Suprapubic skin (tissue), 4 donors: ENCODE measurements around the gene KRTAP1-5. TPM values are rescaled to one million over a fixed set of nuclear protein-coding genes. Genes with fewer than 3 reads are reported as not detected.

Experiments used
- DNase-seq, 2 donors: peaks; one replicate each; pipeline ENCODE4 v3.0.0-alpha.2; 2019; ENCODE audit warnings: low spot score in 2 of 2
- H3K27ac ChIP-seq: fragments of 200-600 bp; sonication (generic); one replicate; pipeline ENCODE4 v1.5.1; 2019
- H3K27me3 ChIP-seq: fragments of 200-600 bp; sonication (generic); one replicate; pipeline ENCODE4 v1.5.1; 2019
- H3K36me3 ChIP-seq: fragments of 200-600 bp; sonication (generic); one replicate; pipeline ENCODE4 v1.5.1; 2019
- H3K4me1 ChIP-seq: fragments of 200-600 bp; sonication (generic); one replicate; pipeline ENCODE4 v1.5.1; 2019
- H3K4me3 ChIP-seq: fragments of 200-600 bp; sonication (generic); one replicate; pipeline ENCODE4 v1.5.1; 2019; ENCODE audit warnings: mild to moderate bottlenecking
- H3K9me3 ChIP-seq: fragments of 200-600 bp; sonication (generic); one replicate; pipeline ENCODE4 v1.5.1; 2019
- EP300 ChIP-seq: sonication (generic); formaldehyde crosslinking; IDR thresholded peaks from one replicate; pipeline ENCODE4 v1.6.1; 2017; ENCODE audit warnings: antibody characterized with exemption
- POLR2A ChIP-seq, 2 donors: fragments of 450-650 bp; IDR thresholded peaks; one replicate each; pipeline ENCODE4 v1.6.1; 2017; ENCODE audit warnings: antibody characterized with exemption in 2 of 2, mild to moderate bottlenecking in 2 of 2, moderate library complexity in 2 of 2
- POLR2AphosphoS5 ChIP-seq, 3 donors: sonication (generic); formaldehyde crosslinking; IDR thresholded peaks; one replicate each; pipeline ENCODE4 v1.6.1; 2017; ENCODE audit warnings: antibody characterized with exemption in 3 of 3
- WGBS: methylation state at CpG from one replicate; pipeline ENCODE4 v1.1.5; 2018; 5-methylcytosine and 5-hydroxymethylcytosine counted together
- total RNA-seq, 4 donors: library from RNA; depleted of rRNA; stranded (reverse); fragments of >200 nt; gene quantifications; one replicate each; pipeline ENCODE4 v1.1.0, GENCODE V29; 2016
- TF ChIP-seq, protein P1 (sequence below), 2 donors: fragments of 200-600 bp in 1 of 2; fragments of 450-650 bp in 1 of 2; sonication (generic) in 1 of 2; IDR thresholded peaks; one replicate each; pipeline ENCODE4 v1.5.1; 2016 to 2019; ENCODE audit warnings: antibody characterized with exemption in 2 of 2, mild to moderate bottlenecking in 1 of 2, moderate library complexity in 1 of 2

KRTAP1-5 gene
- total RNA-seq, 4 donors from 2014 or later = 1.6 to 199 (median 40.4) TPM

DNA sequence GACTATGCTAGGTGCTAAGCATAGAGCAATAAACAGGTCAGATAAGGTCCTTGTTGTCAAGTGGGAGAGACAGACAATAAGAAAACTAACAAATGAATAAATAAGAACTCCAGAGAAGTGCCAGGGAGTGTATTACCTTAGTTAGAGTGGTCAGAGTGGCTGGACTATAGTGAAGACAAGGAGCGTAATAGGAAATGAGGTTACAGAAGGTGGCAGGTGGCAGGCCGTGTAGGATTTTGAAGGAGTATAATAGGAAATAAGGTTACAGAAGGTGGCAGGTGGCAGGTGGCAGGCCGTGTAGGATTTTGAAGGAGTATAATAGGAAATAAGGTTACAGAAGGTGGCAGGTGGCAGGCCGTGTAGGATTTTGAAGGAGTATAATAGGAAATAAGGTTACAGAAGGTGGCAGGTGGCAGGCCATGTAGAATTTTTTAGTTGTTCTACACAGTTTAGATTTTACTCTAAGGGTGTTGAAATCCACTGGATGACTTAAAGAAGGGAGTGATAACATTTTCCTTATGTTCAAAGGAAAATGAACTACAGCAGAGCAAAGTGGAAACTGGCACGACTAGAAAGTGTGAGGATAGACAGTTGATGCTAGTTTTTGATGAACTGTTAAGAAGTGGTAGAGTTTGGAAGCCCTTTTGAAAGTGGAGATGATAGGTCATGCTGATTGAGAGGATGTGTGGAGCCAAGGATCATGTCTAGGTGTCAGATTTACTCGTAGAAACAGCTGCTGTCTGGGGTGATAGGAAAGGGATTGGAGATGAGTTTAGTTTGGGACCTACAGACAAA is 14.5 kb downstream of the KRTAP1-5 start:
- Histone ChIP-seq H3K36me3 (no peaks in the 10 kb centered on the region), H3K27me3 (no peaks in the 10 kb centered on the region), H3K9me3 (no peaks in the 10 kb centered on the region), H3K4me1 (no peaks in the 10 kb centered on the region), H3K27ac (no peak overlapping the region), H3K4me3 (no peak overlapping the region)
- 84% methylated on average over 6 of the region's 6 CpGs for WGBS
- no peak for DNase-seq
- TF ChIP-seq, protein P1, sequence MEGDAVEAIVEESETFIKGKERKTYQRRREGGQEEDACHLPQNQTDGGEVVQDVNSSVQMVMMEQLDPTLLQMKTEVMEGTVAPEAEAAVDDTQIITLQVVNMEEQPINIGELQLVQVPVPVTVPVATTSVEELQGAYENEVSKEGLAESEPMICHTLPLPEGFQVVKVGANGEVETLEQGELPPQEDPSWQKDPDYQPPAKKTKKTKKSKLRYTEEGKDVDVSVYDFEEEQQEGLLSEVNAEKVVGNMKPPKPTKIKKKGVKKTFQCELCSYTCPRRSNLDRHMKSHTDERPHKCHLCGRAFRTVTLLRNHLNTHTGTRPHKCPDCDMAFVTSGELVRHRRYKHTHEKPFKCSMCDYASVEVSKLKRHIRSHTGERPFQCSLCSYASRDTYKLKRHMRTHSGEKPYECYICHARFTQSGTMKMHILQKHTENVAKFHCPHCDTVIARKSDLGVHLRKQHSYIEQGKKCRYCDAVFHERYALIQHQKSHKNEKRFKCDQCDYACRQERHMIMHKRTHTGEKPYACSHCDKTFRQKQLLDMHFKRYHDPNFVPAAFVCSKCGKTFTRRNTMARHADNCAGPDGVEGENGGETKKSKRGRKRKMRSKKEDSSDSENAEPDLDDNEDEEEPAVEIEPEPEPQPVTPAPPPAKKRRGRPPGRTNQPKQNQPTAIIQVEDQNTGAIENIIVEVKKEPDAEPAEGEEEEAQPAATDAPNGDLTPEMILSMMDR (IDR thresholded peaks at IDR 0.05) = no peak
- TF ChIP-seq POLR2A (IDR thresholded peaks at IDR 0.05) = no peak
- TF ChIP-seq POLR2AphosphoS5 (IDR thresholded peaks at IDR 0.05) = no peak
- no peak for TF ChIP-seq EP300

- TF ChIP-seq, protein P1 (IDR thresholded peaks at IDR 0.05) = no peak
- no peak for TF ChIP-seq EP300
- TF ChIP-seq POLR2A (IDR thresholded peaks at IDR 0.05) = no peak
- TF ChIP-seq POLR2AphosphoS5 (IDR thresholded peaks at IDR 0.05) = no peak
- no peak overlapping the region for H3K4me3 ChIP-seq
- H3K27me3 ChIP-seq = no peaks in the 10 kb centered on the region
- H3K27ac ChIP-seq = no peak overlapping the region
- no peaks in the 10 kb centered on the region for H3K36me3 ChIP-seq
- no peaks in the 10 kb centered on the region for H3K9me3 ChIP-seq
- no peaks in the 10 kb centered on the region for H3K4me1 ChIP-seq
- no peak for DNase-seq
Observed at GRCh38 chr17:41010441-41010840, 16.6 kb downstream of the KRTAP1-5 start.

DNA sequence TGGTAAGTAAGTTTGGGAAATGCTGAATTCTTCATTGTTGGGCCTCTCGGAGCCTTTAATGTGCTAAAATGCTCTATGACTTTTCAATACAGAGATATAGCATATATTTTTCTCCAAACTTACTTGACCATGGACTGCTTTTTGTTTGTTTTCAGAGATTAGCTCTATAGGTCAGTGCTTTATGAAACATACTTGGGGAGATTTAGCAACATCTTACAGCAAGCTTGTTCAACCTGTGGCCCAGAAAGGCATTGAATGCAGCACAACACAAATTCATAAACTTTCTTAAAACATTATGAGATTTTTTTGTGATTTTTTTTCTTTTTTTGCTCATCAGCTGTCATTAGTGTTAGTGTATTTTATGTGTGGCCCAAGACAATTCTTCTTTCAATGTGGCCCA is 17.1 kb downstream of the KRTAP1-5 start:
- 90% methylated on average over 1 of the region's 1 CpG for WGBS
- Histone ChIP-seq H3K4me3 (no peak overlapping the region), H3K27ac (no peak overlapping the region), H3K27me3 (no peaks in the 10 kb centered on the region), H3K36me3 (no peaks in the 10 kb centered on the region), H3K9me3 (no peaks in the 10 kb centered on the region), H3K4me1 (no peaks in the 10 kb centered on the region)
- no peak for DNase-seq
- TF ChIP-seq, protein P1 (IDR thresholded peaks at IDR 0.05) = no peak
- TF ChIP-seq EP300 (no peak), POLR2AphosphoS5 (IDR thresholded peaks at IDR 0.05) (no peak), POLR2A (IDR thresholded peaks at IDR 0.05) (no peak)

GRCh38 chr17:41009301-41009760 is 17.7 kb downstream of the KRTAP1-5 start:
- no peak for TF ChIP-seq EP300
- TF ChIP-seq, protein P1 (IDR thresholded peaks at IDR 0.05) = no peak
- no peak for TF ChIP-seq POLR2A (IDR thresholded peaks at IDR 0.05)
- no peak for TF ChIP-seq POLR2AphosphoS5 (IDR thresholded peaks at IDR 0.05)
- H3K27ac ChIP-seq = no peak overlapping the region
- WGBS = 68% methylated on average over 4 of the region's 4 CpGs

DNA sequence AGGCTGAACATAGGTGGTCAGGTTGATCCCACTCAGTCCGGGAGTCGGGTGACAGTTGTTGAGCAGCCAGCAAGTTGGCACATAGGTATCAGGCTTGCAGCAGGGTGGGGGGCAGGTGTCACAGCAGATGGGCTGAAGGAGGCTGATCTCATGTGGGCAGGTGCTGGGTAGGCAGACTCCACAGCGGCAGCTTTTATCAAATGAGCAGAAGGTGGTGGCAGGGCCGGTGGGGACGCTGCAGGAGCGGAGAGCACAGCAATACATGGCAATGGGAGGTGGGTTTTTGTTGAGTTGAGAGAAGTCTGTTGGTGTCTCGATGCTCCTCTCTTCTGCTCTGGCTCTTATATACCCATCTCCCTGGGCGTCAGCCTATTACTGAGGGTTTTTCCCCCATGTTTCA is 18.2 kb downstream of the KRTAP1-5 start, which contains the start of gene KRTAP3-1:
TSS of gene KRTAP3-1 (minus strand) at position 318 of the 400 bp plus-strand sequence. CDS start at position 264, 54 bp downstream.
- Histone ChIP-seq H3K27ac (no peak within 1 kb of the TSS), H3K9me3 (no peaks in the 10 kb centered on the region), H3K27me3 (no peaks in the 10 kb centered on the region), H3K4me3 (no peak within 1 kb of the TSS), H3K4me1 (no peaks in the 10 kb centered on the region), H3K36me3 (no peaks in the 10 kb centered on the region)
- DNase-seq = no peak
- TF ChIP-seq, protein P1 (IDR thresholded peaks at IDR 0.05) = no peak
- TF ChIP-seq POLR2A (IDR thresholded peaks at IDR 0.05) (no peak), EP300 (no peak), POLR2AphosphoS5 (IDR thresholded peaks at IDR 0.05) (no peak)
- 88% methylated on average over 8 of the region's 8 CpGs for WGBS

More at GRCh38 chr17:41009301-41009760, 17.7 kb downstream of the KRTAP1-5 start:
- Histone ChIP-seq H3K4me1 (no peaks in the 10 kb centered on the region), H3K9me3 (no peaks in the 10 kb centered on the region), H3K27me3 (no peaks in the 10 kb centered on the region), H3K4me3 (no peak overlapping the region), H3K36me3 (no peaks in the 10 kb centered on the region)
- DNase-seq = no peak
